HG03097 (cell line): Measurements from ENCODE around the gene PRX.

Source experiments
- ATAC-seq: cut with Tn5 transposase; IDR thresholded peaks from one replicate; pipeline ENCODE4 v1.9.1; 2021; ENCODE audit not compliant: unreplicated experiment, low FRiP score

Gene PRX

DNA sequence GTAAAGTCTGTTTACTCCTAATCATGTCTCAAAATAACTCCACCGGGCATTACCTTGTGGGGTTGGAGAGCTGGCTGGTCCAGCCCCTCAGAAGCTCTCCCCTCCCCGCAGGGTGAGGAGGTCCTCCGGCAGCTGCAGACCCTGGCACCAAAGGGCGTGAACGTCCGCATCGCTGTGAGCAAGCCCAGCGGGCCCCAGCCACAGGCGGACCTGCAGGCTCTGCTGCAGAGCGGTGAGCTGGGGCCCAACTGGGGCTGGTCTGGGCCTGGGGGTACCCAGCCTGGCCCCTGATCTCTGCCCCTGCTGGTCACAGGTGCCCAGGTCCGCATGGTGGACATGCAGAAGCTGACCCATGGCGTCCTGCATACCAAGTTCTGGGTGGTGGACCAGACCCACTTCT lies 43.4 kb downstream of the PRX start:
- no peak for ATAC-seq

DNA sequence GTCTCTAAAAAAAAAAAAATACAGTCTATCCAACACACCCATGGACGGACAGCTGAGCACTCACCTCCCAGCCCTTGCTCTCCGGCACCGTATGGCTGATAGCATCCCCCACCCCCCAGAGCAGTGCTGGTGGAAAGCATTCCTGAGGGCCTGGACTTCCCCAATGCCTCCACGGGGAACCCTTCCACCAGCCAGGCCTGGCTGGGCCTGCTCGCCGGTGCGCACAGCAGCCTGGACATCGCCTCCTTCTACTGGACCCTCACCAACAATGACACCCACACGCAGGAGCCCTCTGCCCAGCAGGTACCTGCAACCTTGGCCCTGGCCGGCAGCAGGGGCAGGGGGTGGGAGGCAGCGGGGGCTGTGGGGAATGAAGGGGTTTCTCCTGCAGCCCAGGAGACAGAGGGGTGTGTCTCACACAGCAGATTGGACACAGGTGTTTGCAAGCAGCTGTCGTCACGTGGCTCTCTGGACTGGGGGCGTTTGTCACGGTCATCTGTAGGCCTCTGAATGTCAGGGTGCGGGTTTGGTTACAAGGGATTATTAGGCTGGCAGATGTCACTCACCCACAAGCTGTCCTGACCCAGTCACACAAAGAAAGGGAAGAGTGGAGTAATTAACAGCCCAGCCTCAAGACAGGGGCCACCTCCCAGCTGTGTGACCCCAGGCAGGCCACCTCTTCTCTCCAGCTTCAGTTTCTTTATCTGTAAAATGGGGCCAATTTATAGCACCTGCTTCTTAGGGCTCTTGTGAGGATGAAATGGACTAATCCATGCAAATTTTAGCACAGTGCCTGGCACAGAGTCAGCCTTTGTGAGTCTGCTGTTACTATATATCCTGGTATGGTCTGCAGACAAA lies 45.4 kb downstream of the PRX start:
- ATAC-seq: no peak

DNA sequence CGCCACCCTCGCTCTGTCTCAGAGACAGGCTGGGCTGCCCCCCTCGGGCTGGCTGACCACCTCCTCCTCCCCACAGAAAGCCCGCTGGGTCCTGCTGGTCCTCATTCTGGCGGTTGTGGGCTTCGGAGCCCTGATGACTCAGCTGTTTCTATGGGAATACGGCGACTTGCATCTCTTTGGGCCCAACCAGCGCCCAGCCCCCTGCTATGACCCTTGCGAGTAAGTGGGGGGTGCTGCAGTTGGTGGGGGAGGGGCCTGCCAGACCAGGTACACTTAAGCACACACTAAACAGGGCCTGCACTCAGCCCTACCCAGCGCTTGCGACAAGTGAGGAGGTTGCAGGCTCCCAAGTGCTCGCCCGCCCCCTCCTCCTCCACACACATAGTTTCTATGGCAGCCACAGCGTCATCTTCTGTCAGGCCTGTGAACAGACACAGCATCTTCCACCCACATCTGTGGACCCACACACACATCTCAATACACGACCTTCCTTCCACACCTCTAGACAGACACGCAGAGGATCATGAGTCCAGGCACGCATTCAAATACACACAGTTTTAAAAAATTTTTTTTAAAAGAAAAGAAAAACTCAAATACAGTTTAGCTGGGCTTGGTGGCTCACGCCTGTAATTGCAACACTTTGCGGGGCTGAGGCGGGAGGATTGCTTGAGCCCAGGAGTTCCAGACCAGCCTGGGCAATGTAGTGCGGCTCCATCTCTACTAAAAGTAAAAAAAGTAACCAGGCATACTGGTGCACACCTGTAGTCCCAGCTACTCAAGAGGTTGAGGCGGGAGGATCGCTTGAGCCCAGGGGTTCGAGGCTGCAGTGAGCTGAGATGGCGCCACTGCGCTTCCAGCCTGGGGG lies 46.2 kb downstream of the PRX start:
- ATAC-seq: no peak

DNA sequence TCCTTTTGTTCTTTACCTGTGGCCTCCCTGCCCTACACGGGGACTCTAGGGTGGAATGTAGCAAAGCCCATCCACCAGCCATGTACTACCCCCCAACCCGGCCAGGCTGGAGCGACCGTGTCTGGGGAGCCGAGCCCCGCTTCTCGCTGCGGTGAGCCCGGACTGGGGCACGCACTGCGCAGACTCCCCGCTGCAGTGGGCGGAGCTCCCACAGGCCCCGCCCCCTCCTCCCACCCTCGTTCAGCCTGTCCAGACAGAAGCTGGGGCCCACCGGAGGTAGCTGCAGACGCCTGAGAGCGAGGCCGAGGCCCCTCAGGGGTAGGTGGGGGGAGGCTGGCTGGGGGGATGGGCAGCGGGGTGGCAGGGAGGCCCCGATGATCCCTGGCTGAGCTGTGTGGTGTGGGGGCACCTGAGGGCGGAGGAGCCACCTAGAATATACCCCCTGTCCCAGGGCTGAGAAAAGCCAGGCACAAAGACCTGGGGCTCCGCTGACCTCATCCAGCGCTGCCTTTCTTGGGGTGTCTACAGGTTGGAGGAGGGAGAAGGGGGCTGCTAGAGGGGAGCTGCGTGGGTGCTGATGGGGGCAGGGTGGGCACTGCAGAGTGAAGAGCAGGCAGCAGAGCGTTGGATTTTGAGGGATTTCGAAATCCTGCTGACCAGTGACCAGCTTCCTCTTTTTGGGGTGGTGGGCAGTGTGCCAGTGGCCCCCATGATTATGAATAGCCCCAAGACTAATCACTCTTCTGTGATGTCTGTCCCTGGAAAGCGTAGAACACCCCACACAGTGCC lies 47.4 kb downstream of the PRX start:
- no peak for ATAC-seq

DNA sequence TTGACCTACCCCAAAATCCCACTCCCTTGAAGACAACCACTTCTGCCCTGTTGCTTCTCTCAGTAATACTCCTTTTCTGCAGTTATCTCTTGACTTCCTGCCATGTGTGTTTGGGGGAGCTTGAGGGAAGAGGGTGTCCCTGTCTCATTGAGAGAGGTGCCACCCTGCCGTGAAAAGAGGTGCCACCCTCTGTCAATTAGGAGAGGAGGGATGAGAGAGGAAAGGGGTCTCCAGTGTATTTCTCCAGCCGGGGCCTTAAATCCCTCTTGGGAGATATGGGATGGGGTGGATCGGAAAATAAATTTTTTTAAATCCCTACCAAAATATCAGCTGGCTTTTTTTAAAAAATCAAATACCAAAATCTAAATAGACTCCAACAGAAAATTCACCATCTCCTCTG lies 48.2 kb downstream of the PRX start:
- ATAC-seq: no peak

DNA sequence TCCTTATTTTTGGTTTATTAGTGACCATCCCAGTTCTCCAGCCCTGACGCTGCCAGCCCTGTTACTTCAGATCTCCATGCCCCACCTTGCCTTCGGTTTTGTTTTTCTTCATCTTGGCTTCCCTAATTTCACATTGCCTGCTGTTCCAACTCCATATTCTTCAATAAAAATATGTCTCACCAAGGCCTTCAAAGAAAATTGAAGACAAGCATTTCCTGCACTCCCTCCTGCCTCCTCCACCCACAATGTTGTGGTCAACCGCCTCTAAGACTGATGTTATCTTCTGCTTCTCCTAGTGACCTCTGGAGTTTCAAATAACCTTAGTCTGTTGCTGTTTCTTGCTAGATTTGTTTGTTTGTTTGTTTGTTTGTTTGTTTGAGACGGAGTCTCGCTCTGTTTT lies 50.1 kb downstream of the PRX start:
- no peak for ATAC-seq

DNA sequence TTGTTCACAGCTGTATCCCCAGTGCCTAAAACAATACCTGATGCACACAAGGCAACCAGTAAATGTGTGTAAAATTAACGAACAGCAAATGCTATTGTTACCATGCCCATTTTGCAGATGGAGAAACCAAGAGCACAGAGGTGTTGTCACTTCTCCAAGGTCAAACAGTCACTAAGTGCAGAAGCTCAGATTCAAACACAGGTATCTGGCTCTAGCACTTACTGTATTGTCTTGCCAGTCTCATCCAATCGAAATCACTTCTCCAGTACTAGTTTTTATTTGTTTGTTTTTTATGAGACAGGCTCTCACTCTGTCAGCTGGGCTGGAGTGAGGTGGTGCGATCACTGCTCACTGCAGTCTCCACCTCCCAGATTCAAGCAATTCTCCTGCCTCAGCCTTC lies 51.0 kb downstream of the PRX start:
- ATAC-seq: no peak

DNA sequence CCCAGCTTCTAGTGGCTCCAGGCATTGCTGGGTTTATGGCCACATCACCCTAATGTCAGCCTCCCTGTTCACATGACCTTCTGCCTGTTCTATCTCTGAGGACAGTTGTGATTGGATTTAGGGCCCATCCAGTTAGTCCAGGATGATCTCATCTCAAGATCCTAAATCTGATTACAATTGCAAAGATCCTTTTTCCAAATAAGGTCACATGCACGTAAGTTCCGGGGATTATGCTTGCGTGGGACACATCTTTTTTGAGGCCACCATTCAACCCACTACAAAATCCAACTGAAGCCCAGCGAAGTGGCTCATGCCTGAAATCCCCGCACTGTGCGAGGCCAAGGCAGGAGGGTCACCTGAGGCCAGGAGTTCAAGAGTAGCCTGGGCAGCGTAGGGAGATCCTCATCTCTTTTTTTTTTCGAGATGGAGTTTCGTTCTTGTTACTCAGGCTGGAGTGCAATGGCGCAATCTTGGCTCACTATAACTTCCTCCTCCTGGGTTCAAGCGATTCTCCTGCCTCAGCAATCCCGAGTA lies 52.4 kb downstream of the PRX start:
- ATAC-seq: no peak

DNA sequence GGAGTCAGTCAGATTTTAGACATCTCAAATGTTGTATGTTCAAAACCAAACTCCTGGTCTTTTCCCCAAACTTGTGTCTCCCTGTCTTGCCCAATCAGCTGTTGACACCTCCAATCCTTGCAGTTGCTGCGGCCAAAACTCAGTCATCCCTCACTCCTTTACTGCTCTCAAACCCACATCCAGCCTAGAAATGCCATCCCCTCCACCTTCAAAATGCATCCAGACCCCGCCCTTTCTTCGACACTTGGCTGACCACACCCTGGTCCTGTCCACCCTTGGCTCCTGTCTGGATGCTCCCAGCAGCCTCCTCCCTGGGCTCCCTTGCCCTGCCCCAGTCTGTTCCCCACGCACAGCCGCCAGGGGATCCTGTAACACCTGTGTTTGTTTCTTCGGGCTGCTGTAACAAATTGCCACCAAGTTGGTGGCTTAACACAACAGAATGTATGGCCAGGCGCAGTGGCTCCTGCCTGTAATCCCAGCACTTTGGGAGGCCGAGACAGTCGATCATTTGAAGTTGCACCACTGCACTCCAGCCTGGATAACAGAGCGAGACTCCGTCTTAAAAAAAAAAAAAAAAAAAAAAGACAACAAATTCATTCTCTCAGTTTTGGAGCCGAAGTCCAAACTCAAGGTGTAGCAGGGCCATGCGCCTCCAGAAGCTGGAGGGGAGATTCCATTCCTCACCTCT lies 53.0 kb downstream of the PRX start:
- no peak for ATAC-seq

DNA sequence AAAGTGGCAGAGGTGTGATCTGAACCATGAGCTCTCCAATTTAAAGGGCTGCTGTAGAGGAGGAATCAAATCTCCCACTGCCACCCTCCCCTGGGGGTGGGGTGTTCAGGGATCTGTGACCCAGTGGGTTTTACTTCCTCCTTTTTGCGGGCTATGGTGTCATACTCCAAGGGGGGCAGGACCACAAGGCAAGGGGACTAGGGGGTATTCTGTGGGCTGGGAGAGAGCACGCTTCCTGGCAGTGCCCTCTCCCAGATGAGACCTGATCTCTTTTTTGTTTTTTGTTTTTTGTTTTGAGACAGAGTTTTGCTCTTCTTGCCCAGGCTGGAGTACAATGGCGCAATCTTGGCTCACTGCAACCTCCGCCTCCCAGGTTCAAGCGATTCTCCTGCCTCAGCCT lies 54.4 kb downstream of the PRX start:
- no peak for ATAC-seq

DNA sequence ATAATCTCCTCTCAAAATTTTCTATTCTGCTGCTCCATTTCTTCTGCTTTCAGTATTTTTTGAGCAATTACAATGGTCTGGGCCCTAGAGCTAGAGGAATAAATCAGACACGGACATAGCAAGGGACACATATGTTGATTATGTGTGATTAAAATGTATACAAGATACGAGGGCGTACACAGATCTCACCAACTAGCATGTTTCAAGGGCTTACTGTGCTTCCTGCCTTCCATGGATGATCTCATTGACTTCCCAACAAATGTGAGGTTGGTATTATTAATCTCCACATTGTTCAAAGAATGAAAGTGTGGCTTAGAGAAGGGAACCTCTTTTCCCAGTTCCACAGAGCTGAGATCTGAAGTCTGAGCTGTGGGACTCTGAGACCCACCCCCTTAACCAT lies 55.5 kb downstream of the PRX start:
- ATAC-seq: no peak

DNA sequence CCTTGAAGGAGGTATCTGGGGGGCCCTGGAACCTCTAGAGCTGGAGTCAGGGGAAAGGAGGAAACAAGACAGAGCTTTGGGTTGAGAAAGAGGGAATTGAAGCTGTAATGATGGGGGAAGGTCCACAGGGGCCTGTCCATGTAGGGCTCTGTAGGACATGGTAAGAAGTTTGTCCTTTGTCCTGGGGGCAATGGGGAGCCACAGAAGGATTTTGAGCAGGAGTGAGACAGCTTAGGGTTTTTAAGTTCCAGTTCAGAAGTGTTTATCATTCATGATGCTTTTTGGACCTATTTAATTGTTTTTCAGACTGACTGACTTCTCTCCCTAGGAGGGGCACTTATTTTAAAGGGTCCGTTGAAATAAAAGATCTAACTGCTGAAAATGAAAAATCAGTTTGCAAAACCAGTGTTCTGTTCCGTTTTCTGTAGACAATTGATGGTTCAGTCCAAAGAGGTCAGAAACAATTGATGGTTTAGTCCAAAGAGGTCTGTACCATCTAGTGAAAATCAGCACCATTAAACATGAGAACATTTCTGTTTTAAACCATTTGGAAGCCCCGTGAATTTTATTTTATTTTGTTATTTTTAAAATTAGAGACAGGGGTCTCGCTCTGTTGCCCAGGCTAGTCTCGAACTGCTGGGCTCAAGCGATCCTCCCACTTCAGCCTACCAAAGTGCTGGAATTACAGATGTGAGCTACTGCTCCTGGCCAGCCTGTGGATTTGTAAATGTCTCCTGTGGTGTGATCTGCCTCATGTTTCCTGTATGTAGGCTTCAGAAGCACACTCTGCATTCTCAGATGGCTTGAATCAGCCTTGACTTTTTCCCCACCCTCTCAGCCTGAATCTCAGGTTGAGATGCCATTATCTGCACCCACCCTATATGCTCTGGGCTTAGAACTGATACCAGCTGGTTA lies 56.2 kb downstream of the PRX start:
- no peak for ATAC-seq

DNA sequence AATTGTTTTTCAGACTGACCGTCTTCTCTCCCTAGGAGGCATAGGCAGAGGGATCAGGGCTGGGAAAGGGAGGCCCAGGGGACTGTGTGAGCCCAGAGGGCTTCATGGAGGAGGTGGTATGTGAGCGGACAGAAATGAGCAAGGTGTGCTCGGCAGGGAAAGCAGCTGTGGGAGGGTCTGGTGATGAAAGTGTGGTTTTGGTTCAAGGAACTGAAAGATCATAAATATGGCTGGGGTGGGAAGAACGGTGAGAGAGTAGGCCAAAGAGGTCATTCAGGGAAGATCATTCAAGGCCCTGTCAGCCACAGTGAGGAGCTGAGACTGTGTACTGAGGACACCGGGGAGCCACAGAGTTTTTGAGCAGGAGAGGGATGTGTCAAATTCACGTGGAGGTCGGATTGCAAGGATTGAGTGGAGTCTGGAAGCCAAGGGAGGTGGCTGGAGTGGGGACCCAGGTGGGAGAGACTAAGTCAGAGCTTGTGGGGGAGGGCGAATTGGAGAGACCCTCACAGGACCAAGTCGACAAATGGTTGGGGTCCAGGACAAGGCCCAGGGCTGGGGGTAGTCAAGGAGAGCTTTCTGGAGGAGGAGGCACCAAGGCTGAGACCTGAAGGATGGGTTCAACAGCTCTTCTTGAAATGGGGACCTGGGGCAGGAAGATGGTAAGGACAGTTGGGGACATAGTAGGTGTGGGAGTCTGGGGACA lies 57.0 kb downstream of the PRX start:
- ATAC-seq: no peak

DNA sequence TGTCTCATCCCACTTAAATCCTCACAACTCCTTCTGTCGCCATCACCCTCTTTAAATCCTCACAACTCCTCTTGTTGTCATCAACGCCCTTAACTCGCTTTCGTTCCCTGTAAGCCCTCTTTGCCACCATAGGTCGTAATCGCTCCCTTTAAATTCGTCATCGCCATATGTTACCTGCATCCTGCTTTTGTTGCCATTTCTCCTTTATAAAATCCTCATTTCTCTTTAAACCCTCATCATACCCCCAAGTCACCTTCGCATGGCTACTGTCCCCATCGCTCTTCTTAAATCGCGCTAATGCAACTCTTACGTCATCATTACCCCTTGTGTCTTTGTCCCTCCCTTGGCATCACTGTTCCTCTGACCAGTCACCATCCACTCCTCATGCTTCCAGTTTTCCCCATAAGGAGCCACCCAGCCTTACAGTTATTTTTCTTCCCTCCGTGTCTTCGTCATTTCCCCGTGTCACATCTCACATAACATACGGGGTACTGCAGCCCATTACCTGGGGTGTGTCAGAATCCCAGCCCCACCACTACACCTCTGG lies 64.1 kb downstream of the PRX start:
- ATAC-seq: no peak

DNA sequence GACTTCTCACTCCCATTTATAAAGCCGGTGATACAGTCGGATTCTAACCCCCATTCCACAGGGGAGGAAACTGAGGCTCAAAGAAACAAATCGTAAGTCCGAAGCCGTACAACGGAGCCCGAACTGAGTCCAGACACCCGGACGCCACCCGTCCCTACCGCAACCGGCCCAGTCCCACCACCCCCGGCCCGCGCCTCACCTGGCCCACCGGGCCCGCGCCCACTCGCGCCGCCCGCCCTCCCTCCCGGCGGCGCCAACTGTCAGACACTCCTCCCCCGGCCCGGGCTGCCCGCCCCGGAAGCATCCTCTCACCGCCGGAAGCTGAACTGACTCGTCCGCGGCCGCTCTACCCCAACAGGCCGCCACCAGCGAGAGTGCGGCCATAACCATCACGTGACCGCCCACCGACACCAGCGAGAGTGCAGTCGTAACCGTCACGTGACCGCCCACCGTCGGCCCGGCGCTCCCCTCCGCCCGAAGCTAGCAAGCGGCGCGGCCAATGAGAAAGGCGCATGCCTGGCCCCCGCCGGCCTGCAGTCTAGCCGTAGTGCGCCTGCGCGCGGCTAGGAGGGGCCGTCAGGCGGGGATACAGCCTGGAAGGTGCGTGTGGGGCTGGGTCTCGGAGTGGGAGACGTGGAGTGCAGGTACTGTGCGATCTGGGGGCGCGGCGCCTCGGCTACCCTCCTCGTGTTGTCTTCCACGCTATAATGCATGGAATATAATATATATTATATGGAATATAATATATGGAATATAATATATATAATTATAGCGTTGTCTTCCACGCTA lies 64.9 kb downstream of the PRX start, which contains the start of the genes C19orf47 and PLD3:
TSS of gene C19orf47 (minus strand) at position 273 of the 789 bp plus-strand sequence. CDS start 6,540 bp downstream, outside the sequence.
TSS of gene PLD3 (plus strand) at position 571 of the 789 bp plus-strand sequence. CDS start 17,789 bp downstream, outside the sequence.
- ATAC-seq: peak; percentile 95

DNA sequence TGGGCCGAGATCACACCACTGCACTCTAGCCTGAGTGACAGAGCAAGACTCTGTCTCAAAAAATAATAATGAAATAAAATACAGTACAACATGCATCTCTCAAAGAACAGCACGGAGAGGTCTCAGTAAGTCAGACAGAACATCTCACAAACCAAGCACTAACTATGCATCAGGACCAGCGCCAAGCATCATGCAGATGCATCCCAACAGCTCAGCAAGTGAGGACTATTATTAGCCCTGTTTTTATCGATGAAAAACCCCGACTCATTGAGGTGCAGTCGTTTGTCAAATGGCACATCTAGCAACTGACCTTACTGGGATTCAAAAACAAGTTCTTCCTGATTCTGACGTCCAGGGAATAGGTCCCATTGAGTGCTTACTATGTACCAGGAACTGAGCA lies 68.8 kb downstream of the PRX start:
- no peak for ATAC-seq
